Stimulated activated memory B cell treated with anti-CD40 and anti-IgM and Interleukin-4, amounts not matched to agents 10 μg/mL and 1 μg/mL and 100 μg/mL, for 72 hours (primary cell): ENCODE data around the gene PPP1R36.
A peak's percentile ranks its signal among the peaks of the same experiment; 100 is the strongest.
"Not testable (repeated sequence)": the region's sequence is repeated elsewhere in the genome, so short reads cannot be mapped to it uniquely, and the experiment has no call there.

Experiments
- ATAC-seq: fragments of 150-1000 bp; cut with Tn5 transposase; 2 replicates; pipeline ENCODE4 v1.10.0; 2021
- H3K27ac Mint-ChIP-seq: one replicate; pipeline ENCODE4 v1.8.0; 2022; ENCODE audit warnings: mild to moderate bottlenecking, mixed read lengths
- H3K27me3 Mint-ChIP-seq: one replicate; pipeline ENCODE4 v1.8.0; 2022; ENCODE audit warnings: mixed read lengths
- H3K36me3 Mint-ChIP-seq: one replicate; pipeline ENCODE4 v1.8.0; 2022; ENCODE audit warnings: mixed read lengths
- H3K4me1 Mint-ChIP-seq: one replicate; pipeline ENCODE4 v1.8.0; 2022; ENCODE audit warnings: mixed read lengths
- H3K4me3 Mint-ChIP-seq: one replicate; pipeline ENCODE4 v1.8.0; 2022; ENCODE audit warnings: mild to moderate bottlenecking, moderate library complexity, mixed read lengths
- H3K9me3 Mint-ChIP-seq: one replicate; pipeline ENCODE4 v1.8.0; 2022; ENCODE audit warnings: mixed read lengths

Gene PPP1R36

DNA sequence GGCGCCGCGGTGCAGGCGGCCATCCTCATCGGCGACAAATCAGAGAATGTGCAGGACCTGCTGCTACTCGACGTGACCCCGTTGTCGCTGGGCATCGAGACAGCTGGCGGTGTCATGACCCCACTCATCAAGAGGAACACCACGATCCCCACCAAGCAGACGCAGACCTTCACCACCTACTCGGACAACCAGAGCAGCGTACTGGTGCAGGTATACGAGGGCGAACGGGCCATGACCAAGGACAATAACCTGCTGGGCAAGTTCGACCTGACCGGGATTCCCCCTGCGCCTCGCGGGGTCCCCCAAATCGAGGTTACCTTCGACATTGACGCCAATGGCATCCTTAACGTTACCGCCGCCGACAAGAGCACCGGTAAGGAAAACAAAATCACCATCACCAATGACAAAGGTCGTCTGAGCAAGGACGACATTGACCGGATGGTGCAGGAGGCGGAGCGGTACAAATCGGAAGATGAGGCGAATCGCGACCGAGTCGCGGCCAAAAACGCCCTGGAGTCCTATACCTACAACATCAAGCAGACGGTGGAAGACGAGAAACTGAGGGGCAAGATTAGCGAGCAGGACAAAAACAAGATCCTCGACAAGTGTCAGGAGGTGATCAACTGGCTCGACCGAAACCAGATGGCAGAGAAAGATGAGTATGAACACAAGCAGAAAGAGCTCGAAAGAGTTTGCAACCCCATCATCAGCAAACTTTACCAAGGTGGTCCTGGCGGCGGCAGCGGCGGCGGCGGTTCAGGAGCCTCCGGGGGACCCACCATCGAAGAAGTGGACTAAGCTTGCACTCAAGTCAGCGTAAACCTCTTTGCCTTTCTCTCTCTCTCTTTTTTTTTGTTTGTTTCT lies 7.6 kb upstream of the PPP1R36 start:
- Mint-ChIP-seq H3K4me1 (peaks cover 28% of the 10 kb centered on the region), H3K27ac (peak overlapping the region; percentile 9), H3K36me3 (peaks cover 6% of the 10 kb centered on the region), H3K9me3 (peaks cover 3% of the 10 kb centered on the region), H3K4me3 (peak overlapping the region; percentile 72), H3K27me3 (no peaks in the 10 kb centered on the region)
- ATAC-seq: no peak

DNA sequence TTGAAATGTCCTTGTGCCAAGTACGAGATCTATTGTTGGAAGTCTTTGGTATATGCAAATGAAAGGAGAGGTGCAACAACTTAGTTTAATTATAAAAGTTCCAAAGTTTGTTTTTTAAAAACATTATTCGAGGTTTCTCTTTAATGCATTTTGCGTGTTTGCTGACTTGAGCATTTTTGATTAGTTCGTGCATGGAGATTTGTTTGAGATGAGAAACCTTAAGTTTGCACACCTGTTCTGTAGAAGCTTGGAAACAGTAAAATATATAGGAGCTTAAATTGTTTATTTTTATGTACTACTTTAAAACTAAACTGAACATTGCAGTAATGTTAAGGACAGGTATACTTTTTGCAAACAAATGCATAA lies 6.9 kb upstream of the PPP1R36 start:
- Mint-ChIP-seq H3K27me3 (no peaks in the 10 kb centered on the region), H3K9me3 (peaks cover 3% of the 10 kb centered on the region), H3K4me1 (peaks cover 28% of the 10 kb centered on the region), H3K36me3 (peaks cover 6% of the 10 kb centered on the region), H3K4me3 (no peak overlapping the region), H3K27ac (no peak overlapping the region)
- ATAC-seq: no peak

DNA sequence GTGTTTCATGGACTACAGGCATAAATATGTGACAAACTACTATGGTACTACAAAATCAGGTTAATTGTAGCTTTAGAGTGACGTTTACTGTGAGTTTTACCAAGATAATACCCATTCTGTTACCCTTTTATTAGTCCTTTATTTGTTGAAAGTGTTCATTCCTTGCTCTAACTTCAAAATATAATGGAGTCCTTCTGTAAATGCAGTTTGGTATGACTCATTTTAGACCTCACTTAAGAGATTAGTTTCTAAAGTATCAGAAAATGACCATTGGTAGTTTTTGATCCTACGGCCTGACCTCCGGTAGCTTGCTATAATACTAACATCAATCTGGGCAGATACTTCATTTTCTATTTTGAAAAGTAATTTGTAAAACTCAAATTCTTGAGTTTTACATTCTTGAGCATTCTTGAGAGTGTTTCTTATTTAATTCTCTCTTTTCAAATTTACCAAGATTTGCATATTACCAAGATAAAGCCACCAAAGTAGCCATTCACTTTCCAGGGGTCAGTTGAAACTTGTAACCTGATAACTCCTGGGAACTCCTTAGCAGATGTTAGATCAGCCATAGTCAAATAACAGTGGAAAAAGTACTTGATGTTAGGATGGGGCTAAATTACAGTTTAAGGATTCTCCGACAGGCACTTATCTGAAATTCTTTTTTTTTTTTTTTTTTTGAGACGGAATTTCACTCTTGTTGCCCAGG lies 5.0 kb upstream of the PPP1R36 start:
- H3K36me3 Mint-ChIP-seq: peaks cover 6% of the 10 kb centered on the region
- ATAC-seq: no peak
- H3K27ac Mint-ChIP-seq: no peak overlapping the region
- no peak overlapping the region for H3K4me3 Mint-ChIP-seq
- peaks cover 3% of the 10 kb centered on the region for H3K9me3 Mint-ChIP-seq
- H3K27me3 Mint-ChIP-seq: no peaks in the 10 kb centered on the region
- H3K4me1 Mint-ChIP-seq: peaks cover 28% of the 10 kb centered on the region

DNA sequence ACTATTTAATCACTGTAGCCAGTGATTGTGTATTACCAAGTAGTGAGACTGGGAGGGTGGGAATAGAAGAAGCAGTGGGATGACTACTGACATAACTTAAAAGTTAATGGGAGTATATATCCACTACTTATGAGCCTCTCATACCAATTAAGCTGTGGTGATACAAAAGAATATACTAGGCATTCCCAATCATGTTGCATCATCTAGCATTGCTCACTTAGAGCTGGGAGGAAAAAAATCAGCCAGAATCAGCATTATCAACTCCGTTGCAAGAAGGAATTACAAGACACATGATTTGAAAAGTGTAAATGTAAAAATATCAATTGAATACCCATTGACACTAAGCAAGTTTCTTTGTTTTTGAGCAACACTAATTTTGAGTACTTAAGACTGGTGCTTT lies 745 bp upstream of the PPP1R36 start:
- no peak for ATAC-seq
- peaks cover 9% of the 10 kb centered on the region for H3K27me3 Mint-ChIP-seq
- no peak overlapping the region for H3K4me3 Mint-ChIP-seq
- no peaks in the 10 kb centered on the region for H3K36me3 Mint-ChIP-seq
- H3K4me1 Mint-ChIP-seq: peaks cover 15% of the 10 kb centered on the region
- H3K27ac Mint-ChIP-seq: no peak overlapping the region
- no peaks in the 10 kb centered on the region for H3K9me3 Mint-ChIP-seq

DNA sequence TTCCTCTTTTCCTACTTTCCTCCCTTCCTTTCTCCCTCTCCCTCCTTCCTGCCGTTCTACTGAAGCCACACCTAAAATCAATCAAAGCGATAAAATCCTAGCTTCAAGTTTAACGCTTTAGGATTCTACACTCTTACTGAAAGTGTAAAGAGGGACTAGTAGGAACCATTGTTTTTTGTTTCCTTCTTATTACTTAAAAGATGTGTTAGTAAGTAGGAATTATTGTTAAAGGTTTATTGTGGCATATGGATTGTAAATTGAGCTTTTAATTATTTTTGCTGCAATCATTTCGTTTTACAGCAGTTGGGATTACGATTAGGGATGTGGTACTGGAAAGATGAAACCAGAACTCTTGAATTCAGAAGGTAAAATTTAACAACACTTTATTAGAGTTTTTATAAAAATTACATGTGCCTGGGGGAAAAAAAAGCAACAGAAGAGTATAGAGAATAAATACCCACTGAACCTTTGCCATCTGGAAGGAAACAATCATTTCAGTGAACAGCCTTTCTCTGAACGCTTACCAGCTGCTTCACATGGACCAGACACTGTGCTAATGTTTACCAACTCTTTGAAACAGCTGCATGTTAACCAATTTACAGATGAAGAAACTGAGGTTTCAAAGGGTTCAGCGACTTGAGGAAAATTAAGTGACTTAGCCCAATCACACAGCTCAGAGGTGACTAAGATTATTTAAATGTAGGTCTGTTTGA lies 1.0 kb downstream of the PPP1R36 start:
- H3K4me1 Mint-ChIP-seq: peaks cover 15% of the 10 kb centered on the region
- ATAC-seq: no peak
- H3K36me3 Mint-ChIP-seq: no peaks in the 10 kb centered on the region
- no peak overlapping the region for H3K27ac Mint-ChIP-seq
- H3K9me3 Mint-ChIP-seq: no peaks in the 10 kb centered on the region
- peaks cover 9% of the 10 kb centered on the region for H3K27me3 Mint-ChIP-seq
- H3K4me3 Mint-ChIP-seq: peak overlapping the region; percentile 71

DNA sequence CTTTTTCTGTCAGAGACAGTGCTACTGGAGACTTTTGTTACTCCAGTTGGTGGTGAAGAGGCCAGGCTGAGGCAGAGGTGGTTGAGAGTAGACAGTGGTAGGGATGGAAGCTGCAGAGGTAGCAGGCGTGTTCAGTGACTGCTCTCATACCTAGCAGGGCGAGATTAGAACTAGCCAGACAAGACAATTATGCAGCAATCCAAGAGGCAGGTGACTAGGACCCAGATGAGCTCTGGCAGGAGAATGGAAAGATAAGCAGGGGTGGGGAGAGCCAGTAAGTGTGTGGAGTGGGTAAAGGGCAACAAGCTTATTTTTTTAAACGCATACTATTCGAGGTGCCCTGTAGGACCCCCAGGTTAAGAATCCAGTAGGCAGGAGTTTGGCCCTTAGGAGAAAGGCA lies 4.8 kb downstream of the PPP1R36 start:
- no peak overlapping the region for H3K4me3 Mint-ChIP-seq
- H3K9me3 Mint-ChIP-seq: no peaks in the 10 kb centered on the region
- H3K27me3 Mint-ChIP-seq: peaks cover 9% of the 10 kb centered on the region
- no peaks in the 10 kb centered on the region for H3K36me3 Mint-ChIP-seq
- peaks cover 9% of the 10 kb centered on the region for H3K4me1 Mint-ChIP-seq
- no peak overlapping the region for H3K27ac Mint-ChIP-seq
- no peak for ATAC-seq

DNA sequence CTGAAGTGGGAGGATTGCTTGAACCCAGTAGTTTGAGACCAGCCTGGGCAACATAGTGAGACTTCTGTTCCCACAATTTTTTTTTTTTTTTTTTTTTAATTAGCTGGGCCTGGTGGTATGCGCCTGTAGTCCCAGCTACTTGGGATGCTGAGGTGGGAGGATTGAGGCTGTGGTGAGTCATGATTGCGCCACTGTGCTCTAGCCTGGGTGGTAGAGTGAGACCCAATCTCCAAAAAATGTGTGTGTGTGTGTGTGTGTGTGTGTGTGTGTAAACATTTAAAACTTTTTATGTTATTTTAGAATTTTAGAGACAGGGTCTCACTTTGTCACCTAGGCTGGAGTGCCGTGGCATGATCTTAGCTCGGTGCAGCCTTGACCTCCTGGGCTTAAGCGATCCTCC lies 6.8 kb downstream of the PPP1R36 start:
- Mint-ChIP-seq H3K36me3 (no peaks in the 10 kb centered on the region), H3K27ac (no peak overlapping the region), H3K9me3 (no peaks in the 10 kb centered on the region), H3K4me3 (no peak overlapping the region), H3K27me3 (no peaks in the 10 kb centered on the region), H3K4me1 (no peaks in the 10 kb centered on the region)
- ATAC-seq: no peak

DNA sequence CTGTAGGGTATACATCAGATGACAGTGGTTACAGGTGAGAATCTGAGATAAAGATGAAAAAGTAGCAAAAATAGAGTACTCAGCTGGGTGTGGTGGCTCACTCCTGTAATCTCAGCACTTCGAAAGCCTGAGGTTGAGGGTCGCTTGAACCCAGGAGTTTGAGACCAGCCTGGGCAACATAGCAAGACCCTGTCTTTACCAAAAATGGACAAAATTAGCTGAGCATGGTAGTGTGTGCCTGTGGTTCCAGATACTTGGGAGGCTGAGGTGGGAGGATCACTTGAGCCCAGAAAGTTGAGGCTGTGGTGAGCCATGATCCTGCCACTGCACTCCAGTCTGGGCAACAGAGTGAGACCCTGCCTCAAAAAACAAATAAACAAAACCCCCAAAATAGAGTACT lies 8.5 kb downstream of the PPP1R36 start:
- ATAC-seq, H3K27ac Mint-ChIP-seq, H3K4me3 Mint-ChIP-seq, H3K9me3 Mint-ChIP-seq, H3K27me3 Mint-ChIP-seq, H3K4me1 Mint-ChIP-seq, H3K36me3 Mint-ChIP-seq: not testable (repeated sequence)

DNA sequence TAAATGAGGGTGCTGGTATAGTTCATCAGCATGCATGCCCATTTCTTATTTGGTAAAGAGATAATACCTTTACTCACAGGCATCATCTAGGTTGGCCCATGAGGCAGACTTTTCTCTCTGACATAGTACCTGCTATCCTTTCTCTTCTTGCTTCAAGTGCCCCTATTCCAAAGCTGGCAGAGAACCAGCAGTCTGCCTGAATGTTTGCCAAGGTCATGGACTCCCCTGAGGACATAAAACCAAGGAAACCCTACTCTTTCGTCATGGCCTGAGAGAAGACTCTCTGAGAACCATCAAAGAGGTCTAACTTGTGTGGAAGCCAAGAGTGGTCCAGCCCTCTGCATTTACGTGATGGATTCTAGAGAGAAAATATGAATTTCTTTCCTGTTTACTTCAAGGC lies 11.9 kb downstream of the PPP1R36 start:
- no peak overlapping the region for H3K27ac Mint-ChIP-seq

DNA sequence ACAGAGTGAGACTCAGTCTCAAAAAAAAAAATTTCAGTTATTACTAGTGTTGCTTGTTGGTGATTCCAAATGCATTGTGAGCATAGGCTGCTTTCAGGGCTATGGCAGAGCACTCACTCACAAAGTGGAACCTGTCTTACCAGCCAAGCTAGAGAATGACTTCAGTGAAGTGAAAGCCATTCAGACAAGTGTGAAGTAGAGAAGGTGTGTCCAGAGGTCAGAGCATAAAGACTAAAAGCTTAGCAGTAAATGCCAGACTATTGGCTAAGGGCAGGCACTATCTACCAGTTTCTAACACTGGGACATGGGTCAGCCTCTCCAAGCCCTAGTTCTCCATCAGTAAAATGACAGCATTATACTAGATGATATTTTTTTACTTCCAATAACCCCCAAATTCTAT lies 12.7 kb downstream of the PPP1R36 start:
- no peaks in the 10 kb centered on the region for H3K9me3 Mint-ChIP-seq
- no peaks in the 10 kb centered on the region for H3K4me1 Mint-ChIP-seq
- ATAC-seq: no peak
- H3K27me3 Mint-ChIP-seq: no peaks in the 10 kb centered on the region
- no peak overlapping the region for H3K4me3 Mint-ChIP-seq
- H3K36me3 Mint-ChIP-seq: no peaks in the 10 kb centered on the region
- H3K27ac Mint-ChIP-seq: no peak overlapping the region

More for the DNA sequence above, 11.9 kb downstream of the PPP1R36 start:
- Mint-ChIP-seq H3K4me1 (no peaks in the 10 kb centered on the region), H3K4me3 (no peak overlapping the region), H3K9me3 (no peaks in the 10 kb centered on the region), H3K36me3 (no peaks in the 10 kb centered on the region), H3K27me3 (no peaks in the 10 kb centered on the region)
- no peak for ATAC-seq

DNA sequence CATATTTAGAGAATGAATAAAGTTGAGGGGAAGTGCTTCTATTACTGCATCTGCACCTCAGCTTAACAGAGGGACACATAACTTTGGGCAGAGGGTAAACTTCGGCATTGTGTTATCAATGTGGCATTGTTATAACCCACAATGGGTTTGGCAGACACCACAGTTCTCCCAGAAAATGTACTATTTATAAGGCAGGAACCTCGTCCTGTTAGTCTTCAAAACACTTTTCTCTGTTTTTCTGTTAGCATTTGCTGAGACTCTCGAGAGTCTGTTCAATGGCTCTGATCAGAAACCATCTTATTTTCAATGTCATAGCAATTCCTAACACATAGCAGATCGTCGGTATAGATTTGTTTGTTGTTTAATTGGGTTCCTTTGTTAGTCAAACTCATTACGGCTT lies 13.9 kb downstream of the PPP1R36 start:
- no peaks in the 10 kb centered on the region for H3K36me3 Mint-ChIP-seq
- no peak overlapping the region for H3K4me3 Mint-ChIP-seq
- no peaks in the 10 kb centered on the region for H3K4me1 Mint-ChIP-seq
- no peak for ATAC-seq
- no peak overlapping the region for H3K27ac Mint-ChIP-seq
- H3K9me3 Mint-ChIP-seq: no peaks in the 10 kb centered on the region
- H3K27me3 Mint-ChIP-seq: no peaks in the 10 kb centered on the region

DNA sequence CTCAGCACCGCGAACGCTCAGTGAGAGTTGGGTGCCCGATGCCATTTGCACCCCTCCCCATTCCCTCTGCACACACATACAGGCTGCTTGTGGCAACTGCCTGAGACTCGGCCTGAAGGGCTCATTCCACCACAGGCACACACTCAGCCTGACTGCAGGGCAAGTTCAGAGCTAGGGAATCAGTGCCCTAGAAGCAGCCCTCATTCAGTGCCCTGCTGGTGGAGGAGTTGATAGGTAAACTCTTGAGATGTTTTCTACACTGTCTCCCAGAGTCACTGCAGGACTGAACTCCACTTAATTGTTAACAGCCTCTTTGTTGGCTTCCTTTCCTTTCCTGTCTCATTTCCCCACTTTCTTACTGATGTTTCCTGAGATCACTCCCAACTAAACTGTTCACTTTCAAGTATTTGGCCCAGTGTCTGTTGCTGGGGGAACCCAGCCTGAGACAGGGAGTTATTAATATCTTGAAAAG lies 16.9 kb downstream of the PPP1R36 start:
- peak; percentile 27 for ATAC-seq
- no peaks in the 10 kb centered on the region for H3K9me3 Mint-ChIP-seq

DNA sequence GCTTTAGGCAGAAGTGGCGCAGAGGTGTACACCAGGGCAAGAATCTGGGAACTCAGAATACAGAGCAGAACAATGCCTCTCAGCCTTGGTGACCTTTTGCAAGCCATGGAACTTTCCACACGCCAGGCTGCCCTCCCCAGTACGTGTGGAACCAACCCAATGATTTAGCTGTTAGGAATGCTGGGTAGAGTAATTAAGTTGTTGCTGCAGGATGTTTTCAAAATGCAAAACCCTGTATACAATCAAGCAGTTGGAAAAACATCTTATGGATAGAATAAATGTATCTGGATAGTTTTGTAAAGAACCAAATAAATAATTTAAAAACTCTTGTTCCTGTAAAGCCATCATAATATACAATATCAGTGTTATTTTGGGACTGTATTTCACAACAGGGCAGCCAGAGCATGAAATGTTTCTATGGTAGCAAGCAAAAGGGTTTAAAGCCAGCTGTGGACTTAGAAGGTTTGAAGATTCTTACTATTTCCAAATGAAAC lies 19.4 kb downstream of the PPP1R36 start:
- H3K9me3 Mint-ChIP-seq: no peaks in the 10 kb centered on the region
- H3K4me1 Mint-ChIP-seq: no peaks in the 10 kb centered on the region
- no peak overlapping the region for H3K27ac Mint-ChIP-seq
- H3K4me3 Mint-ChIP-seq: no peak overlapping the region
- no peak for ATAC-seq
- H3K36me3 Mint-ChIP-seq: no peaks in the 10 kb centered on the region
- no peaks in the 10 kb centered on the region for H3K27me3 Mint-ChIP-seq

More for the DNA sequence above, 16.9 kb downstream of the PPP1R36 start:
- Mint-ChIP-seq H3K27ac (no peak overlapping the region), H3K4me1 (no peaks in the 10 kb centered on the region), H3K27me3 (no peaks in the 10 kb centered on the region), H3K36me3 (no peaks in the 10 kb centered on the region), H3K4me3 (no peak overlapping the region)

DNA sequence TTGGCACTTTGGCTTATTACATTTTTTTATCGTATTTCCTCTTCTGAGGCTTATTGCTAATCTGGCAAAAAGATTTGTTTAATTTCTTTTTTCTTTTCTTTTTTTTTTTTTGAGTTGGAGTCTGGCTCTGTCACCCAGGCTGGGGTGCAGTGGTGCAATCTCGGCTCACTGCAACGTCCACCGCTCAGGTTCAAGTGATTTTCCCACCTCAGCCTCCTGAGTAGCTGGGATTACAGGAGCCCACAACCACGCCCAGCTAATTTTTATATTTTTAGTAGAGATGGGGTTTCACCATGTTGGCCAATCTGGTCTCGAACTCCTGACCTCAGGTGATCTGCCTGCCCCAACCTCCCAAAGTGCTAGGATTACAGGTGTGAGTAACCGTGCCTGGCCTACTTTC lies 19.9 kb downstream of the PPP1R36 start:
- not testable (repeated sequence) for H3K9me3 Mint-ChIP-seq, H3K4me1 Mint-ChIP-seq, H3K36me3 Mint-ChIP-seq, H3K27me3 Mint-ChIP-seq, H3K27ac Mint-ChIP-seq, ATAC-seq, H3K4me3 Mint-ChIP-seq

DNA sequence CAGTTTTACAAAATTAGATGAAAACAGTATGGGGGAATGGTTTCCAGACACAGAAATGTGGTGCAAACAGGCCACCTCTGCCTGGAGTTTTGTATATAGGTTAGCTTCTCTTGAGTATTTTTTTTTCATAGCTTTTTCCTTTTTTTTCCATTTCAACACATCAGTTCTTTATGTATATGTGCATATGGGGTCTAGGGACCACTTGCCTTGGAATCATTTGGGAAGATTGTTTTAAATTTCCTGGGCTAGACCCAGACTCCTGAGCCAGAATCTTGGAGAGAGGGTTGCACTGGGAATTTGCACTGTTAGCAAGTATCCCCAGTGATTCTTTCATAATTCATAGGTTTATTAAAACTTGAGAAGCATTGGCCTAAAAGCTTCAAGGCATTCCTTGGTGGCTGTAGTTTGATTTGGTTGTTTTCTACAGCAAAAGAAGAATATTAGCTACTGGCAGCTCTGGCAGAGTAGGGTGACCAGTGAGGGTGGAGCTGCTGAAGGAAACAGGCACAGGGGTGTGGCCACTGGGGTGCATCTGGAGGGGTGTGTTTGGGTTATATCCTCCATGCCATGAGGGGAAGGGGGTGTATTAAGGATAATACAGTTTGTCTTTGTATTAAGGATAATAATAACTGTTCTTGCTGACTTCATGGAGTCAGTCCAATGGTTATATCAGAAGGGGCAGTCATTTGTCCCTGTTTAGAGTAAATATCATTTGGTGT lies 22.8 kb downstream of the PPP1R36 start:
- Mint-ChIP-seq H3K27me3 (no peaks in the 10 kb centered on the region), H3K27ac (no peak overlapping the region), H3K9me3 (no peaks in the 10 kb centered on the region), H3K4me3 (no peak overlapping the region), H3K4me1 (no peaks in the 10 kb centered on the region), H3K36me3 (no peaks in the 10 kb centered on the region)
- ATAC-seq: no peak
